Tibial nerve (tissue), 3 donors: Measurements from ENCODE around the gene PTCRA.

Experiments
- CTCF ChIP-seq, 5 experiments: fragments of 200-600 bp in 3 of 5; fragments of 450-650 bp in 2 of 5; sonication (generic) in 3 of 5; IDR thresholded peaks; one replicate each; pipeline ENCODE4 v1.5.1; 2016 to 2019; ENCODE audit warnings: antibody characterized with exemption in 5 of 5, mild to moderate bottlenecking in 3 of 5, moderate library complexity in 2 of 5
- POLR2A ChIP-seq, 2 donors: fragments of 450-650 bp; IDR thresholded peaks; one replicate each; pipeline ENCODE4 v1.6.1; 2017; ENCODE audit warnings: antibody characterized with exemption in 2 of 2, mild to moderate bottlenecking in 2 of 2, moderate library complexity in 2 of 2

GRCh38 chr6:42890311-42891198 is 25.3 kb upstream of the PTCRA start:
- TF ChIP-seq POLR2A (IDR thresholded peaks at IDR 0.05), result peak; percentile 12 to 55
- TF ChIP-seq CTCF (IDR thresholded peaks at IDR 0.05), result peak in 1 of 5 experiments; percentile 27
